Stimulated activated CD8-positive, alpha-beta memory T cell treated with anti-CD3 and anti-CD28 coated beads, Interleukin-15, amount 100 ng/mL, for 24 hours (primary cell): ENCODE measurements around the gene NKAIN2.
"Not testable (repeated sequence)": the region's sequence is repeated elsewhere in the genome, so short reads cannot be mapped to it uniquely, and the experiment has no call there.

Experiments used
- DNase-seq: peaks from one replicate; pipeline ENCODE4 v3.0.0-alpha.2; 2020; ENCODE audit warnings: low read depth

The NKAIN2 gene

DNA sequence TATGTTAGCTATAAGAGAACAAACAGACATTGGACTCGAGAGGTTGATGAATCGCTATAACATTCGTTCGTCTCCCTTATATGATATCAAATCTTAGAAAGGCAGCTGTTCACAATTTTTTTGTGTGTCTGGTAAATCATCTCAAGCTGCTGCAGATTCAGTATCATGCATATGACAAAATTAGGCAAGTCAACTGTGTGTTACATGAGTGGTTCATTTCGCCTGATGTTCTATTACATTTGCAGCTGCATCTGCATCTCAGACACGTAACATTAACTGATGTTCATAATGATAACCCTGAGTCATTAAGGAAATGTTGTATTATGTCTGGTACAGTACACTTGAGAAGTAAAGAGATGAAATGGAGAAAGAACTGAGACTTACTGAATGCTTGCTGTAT lies 92.1 kb downstream of the NKAIN2 start:
- no peak for DNase-seq

DNA sequence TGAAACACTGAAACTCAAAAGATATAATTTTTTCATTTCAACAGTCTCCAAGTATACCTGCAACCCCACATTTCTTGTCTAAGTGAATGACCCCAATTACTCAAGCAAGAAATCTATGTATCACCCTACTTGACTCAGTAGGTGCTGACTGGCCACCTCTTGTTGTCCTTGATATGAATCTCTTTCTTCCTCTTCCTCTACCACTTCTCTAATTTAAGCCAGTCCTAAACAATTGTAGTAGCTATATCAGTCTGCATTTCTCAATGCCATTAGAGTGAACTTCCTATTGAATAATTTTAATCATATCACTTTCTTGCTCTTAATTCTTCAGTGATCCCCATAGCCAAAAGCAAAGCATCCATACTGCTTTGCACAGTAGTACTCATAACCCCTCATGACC lies 93.2 kb downstream of the NKAIN2 start:
- no peak for DNase-seq

GRCh38 chr6:123897965-123898364 lies 94.3 kb downstream of the NKAIN2 start:
- DNase-seq: no peak

- no peak for DNase-seq
These were observed 95.0 kb downstream of the NKAIN2 start for GRCh38 chr6:123898665-123899064.

GRCh38 chr6:123899745-123900144 lies 96.1 kb downstream of the NKAIN2 start:
- DNase-seq: no peak

GRCh38 chr6:123901436-123901835 lies 97.8 kb downstream of the NKAIN2 start:
- DNase-seq: no peak

- no peak for DNase-seq
These were observed 99.2 kb downstream of the NKAIN2 start for GRCh38 chr6:123902738-123903313.

- no peak for DNase-seq
These were observed 100.6 kb downstream of the NKAIN2 start for GRCh38 chr6:123904228-123904627.

GRCh38 chr6:123908797-123909196 lies 105.1 kb downstream of the NKAIN2 start:
- DNase-seq: no peak

DNA sequence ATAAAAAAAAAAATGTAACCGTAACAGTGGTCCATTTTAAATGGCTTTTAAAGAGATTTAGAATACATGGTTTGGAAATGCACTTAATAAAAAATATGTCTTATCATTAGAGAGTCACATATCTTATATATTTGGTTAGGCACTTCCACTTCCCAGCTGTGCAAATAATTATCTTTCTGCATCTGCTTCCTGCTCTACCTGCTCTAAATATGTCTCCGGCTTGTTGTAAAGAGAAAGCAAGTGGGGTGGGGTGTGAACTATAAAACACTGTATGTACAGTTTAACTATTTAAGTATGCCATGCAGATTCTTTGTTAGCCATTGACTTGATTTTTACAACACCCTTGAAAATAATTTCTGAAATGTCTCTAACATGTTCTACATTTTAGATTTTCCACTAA lies 106.3 kb downstream of the NKAIN2 start:
- no peak for DNase-seq

GRCh38 chr6:123913863-123914262 lies 110.2 kb downstream of the NKAIN2 start:
- DNase-seq: no peak

GRCh38 chr6:123923379-123923778 lies 119.7 kb downstream of the NKAIN2 start:
- not testable (repeated sequence) for DNase-seq

- no peak for DNase-seq
These were observed 121.7 kb downstream of the NKAIN2 start for GRCh38 chr6:123925350-123925749.

DNA sequence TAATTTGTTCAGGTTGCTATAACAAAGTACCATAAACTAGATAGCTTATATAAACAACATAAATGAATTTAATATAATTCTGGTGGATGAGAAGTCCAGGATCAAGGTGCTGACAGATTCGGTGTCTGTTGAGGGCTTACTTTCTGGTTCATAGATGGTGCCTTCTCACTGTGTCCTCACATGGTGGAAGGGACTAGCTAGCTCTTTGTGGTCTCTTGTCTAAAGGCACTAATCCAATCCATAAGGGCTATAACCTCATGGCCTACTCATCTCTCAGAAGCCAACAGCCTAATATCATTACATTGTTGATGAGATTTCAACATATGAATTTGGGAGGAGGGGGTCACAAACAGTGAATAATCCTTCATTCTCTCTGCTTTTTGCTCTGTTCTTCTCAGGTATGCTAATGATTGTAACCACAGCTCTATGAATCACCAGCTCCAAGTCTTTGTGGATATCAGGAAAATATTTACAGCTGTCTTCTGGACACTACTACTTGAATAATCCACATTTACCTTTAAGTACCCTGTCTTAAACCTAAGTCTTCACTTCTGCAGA lies 122.3 kb downstream of the NKAIN2 start:
- no peak for DNase-seq

GRCh38 chr6:123928529-123928928 lies 124.9 kb downstream of the NKAIN2 start:
- DNase-seq: no peak

DNA sequence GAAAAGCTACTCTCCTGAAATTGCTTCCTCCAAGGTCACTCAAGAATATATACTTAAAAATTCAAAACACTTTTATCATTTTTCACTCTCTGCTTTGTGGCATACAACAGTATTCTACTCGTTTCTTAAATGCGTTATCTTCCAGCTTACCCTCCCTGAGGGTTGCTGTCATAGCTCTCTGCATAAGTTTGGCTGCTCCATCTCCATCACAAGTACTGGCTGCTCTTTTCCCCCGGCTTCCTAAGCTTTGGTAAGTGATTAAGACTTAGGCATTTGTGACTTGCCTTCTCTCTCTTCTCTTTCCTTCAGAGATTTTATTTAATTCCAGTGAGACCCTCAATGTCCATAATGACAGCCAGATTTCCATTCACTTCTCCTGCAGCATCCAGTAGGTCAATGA lies 128.3 kb downstream of the NKAIN2 start:
- no peak for DNase-seq

DNA sequence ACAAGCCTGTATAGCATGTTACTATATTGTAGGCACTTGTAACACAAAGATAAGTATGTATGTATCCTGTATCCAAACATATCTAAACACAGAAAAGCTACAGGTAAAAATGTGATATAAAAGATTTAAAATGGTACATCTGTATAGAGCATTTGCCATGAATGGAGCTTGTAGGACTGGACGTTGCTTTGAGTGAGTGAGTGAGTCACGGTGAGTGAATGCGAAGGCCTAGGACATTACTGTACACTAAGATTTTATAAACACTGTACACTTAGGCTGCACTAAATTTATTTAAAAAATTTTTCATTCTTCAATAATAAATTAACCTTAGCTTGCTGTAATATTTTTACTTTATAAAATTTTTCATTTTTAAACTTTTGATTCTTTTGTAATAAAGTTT lies 136.9 kb downstream of the NKAIN2 start:
- no peak for DNase-seq

DNA sequence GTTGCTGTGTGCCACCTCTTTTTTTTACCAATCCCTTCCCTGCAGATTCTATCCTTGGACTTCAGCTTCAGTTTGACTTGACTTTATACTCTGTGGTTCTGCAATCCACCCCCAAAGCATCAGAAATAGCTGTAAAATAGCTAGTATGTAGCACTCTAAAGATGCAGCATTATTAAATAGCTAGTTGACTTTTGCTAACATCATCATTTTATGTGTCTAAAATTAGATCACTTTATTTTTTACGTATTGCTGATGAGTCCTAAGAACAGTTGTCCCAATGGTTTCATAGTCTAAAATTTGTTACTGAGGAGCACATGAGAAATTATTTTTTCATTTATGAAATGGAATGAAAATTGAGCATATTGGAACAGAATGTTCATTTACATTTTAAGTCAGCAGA lies 138.2 kb downstream of the NKAIN2 start:
- no peak for DNase-seq

DNA sequence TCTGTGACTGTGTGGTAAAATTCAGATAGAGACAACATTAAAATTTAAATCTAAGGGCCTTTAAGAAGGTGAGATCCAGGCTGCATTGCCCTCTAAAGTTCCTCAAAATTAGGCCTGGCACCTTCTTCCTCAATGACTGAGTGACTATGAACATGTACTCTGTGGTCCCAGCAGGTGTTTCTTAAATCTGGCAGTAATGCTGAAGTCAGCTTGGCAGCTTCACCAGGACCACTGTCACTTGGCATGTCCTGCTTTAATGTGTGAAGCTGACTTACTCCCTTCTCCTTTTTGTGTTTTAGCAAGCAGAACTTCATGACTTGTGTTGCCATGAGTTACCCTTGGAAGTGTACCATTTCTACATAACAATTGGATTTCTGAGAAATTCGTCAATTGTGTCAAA lies 141.7 kb downstream of the NKAIN2 start:
- DNase-seq: no peak

DNA sequence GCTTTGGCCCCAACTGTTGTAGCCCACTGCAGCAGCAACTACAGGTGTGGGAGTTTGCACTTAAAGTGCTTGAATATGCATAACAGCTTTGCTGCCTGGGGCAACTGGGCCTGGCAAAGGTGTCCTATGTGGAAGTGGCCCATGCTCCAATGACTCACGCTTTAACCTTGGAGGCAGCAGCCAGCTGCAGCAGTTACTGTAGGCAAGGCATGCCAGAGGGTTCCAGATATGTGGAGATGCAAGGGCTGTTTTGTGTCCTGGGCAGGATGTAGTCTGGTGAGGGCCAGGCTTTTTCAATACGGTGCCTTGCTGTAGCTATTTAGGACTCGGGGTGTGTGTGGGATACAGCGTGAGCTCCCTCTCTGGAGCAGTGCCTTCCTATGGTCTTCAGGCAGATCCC lies 150.3 kb downstream of the NKAIN2 start:
- no peak for DNase-seq

GRCh38 chr6:123956492-123957139 lies 153.0 kb downstream of the NKAIN2 start:
- DNase-seq: no peak

DNA sequence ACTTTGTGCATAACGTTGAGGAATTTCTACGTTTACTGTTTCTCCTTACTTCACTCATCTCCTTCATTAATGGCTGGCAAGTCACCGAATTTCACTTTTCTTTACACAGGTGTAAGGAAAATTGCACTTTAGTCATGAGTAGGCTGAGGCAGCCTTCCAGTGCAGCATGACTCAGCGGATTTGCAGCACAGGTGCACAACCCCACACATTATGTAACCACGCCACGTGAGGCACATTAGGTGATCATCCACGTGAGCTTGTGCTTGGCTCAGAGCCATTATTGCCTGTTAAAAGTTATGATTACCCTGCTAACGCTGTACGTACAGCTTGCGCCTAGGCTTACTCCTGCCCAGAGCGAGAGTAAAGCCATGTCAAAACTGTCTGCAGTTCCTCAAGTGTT lies 158.8 kb downstream of the NKAIN2 start:
- DNase-seq: no peak

DNA sequence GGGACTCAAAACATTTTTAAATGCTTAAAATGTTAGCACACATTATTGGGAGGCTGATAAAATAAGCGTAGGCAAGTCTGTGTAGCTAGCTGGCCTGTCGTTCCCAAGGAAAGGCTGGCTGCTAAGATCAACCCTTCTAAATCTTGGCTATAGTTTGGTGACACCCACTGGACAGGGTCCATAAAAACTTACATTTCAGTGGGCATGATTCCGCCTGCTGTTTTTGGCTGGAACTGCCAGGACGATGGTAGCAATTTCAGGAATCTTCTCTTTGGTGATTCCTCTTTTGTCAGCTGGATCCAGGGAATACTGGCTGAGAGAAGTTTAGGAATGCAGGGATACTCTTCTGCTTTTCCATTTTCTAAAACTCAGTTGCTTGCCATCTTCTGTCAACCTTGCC lies 162.2 kb downstream of the NKAIN2 start:
- no peak for DNase-seq

GRCh38 chr6:123966618-123967017 lies 163.0 kb downstream of the NKAIN2 start:
- no peak for DNase-seq
